Tibial nerve (tissue), 4 donors: Measurements from ENCODE around the gene NUDT17. TPM values are rescaled to one million over a fixed set of nuclear protein-coding genes. Genes with fewer than 3 reads are reported as not detected.

Source experiments
- DNase-seq, 2 donors: peaks; one replicate each; pipeline ENCODE4 v3.0.0-alpha.2; 2019; ENCODE audit warnings: low spot score in 2 of 2
- H3K27ac ChIP-seq, 4 donors: fragments of 200-600 bp; sonication (generic) in 3 of 4; one replicate each; pipeline ENCODE4 v1.5.1; 2017 to 2019; ENCODE audit warnings: mild to moderate bottlenecking in 1 of 4
- H3K27me3 ChIP-seq, 2 donors: fragments of 200-600 bp; sonication (generic) in 1 of 2; one replicate each; pipeline versions ENCODE4 v1.5.1 to v1.6.0; 2017 to 2019
- H3K36me3 ChIP-seq, 3 donors: fragments of 200-600 bp; sonication (generic); one replicate each; pipeline ENCODE4 v1.5.1; 2018 to 2019
- H3K4me1 ChIP-seq, 4 donors: fragments of 200-600 bp; sonication (generic) in 3 of 4; one replicate each; pipeline ENCODE4 v1.5.1; 2017 to 2019
- H3K4me3 ChIP-seq, 4 donors: fragments of 200-600 bp; sonication (generic) in 3 of 4; one replicate each; pipeline ENCODE4 v1.5.1; 2017 to 2019; ENCODE audit warnings: mild to moderate bottlenecking in 1 of 4, moderate library complexity in 1 of 4
- H3K9me3 ChIP-seq, 4 donors: fragments of 200-600 bp; sonication (generic) in 3 of 4; one replicate each; pipeline ENCODE4 v1.5.1; 2017 to 2019
- EP300 ChIP-seq, 2 donors: sonication (generic); formaldehyde crosslinking; IDR thresholded peaks; one replicate each; pipeline ENCODE4 v1.6.1; 2017; ENCODE audit warnings: antibody characterized with exemption in 2 of 2, mild to moderate bottlenecking in 1 of 2
- POLR2A ChIP-seq, 2 donors: fragments of 450-650 bp; IDR thresholded peaks; one replicate each; pipeline ENCODE4 v1.6.1; 2017; ENCODE audit warnings: antibody characterized with exemption in 2 of 2, mild to moderate bottlenecking in 2 of 2, moderate library complexity in 2 of 2
- WGBS, 2 donors: methylation state at CpG; one replicate each; pipeline ENCODE4 v1.1.5; 2018; 5-methylcytosine and 5-hydroxymethylcytosine counted together
- total RNA-seq, 4 donors: library from RNA; depleted of rRNA; stranded (reverse); fragments of >200 nt; gene quantifications; one replicate each; pipeline ENCODE4 v1.1.0, GENCODE V29; 2016
- TF ChIP-seq, protein P1 (sequence below), 5 experiments: fragments of 200-600 bp in 3 of 5; fragments of 450-650 bp in 2 of 5; sonication (generic) in 3 of 5; IDR thresholded peaks; one replicate each; pipeline ENCODE4 v1.5.1; 2016 to 2019; ENCODE audit warnings: antibody characterized with exemption in 5 of 5, mild to moderate bottlenecking in 3 of 5, moderate library complexity in 2 of 5

Gene NUDT17
- total RNA-seq, 4 donors from 2014 or later = 2.7 to 8.4 (median 4.5) TPM

DNA sequence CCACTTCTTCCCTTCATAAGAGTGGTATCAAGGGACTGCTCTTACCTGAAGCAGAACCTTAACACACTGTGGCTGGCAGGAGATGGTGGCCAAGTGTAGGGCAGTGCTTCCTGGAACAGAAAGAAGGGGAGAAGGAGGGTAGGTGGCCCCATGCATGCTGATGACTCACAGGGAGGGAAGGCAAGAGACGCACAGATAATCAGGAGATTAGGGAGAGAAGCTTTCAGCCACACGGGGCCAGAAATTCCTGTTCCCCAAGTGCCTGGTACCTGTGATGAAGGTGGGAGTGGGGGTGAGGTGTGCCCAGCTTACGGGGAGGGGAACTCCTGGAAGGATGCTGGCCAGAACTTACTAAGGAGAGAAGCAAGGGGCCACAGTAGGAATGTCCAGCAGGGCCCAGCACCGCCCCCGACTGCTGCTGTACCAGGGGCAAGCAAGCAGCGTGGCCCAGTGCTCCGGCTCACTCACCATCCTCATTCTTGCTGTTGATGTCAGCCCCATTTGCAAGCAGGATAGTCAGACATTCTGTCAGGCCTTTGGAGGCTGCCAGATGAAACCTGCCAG lies 32.6 kb downstream of the NUDT17 start:
- Histone ChIP-seq H3K27ac (no peak overlapping the region), H3K27me3 (no peaks in the 10 kb centered on the region), H3K9me3 (no peaks in the 10 kb centered on the region), H3K36me3 (no peaks in the 10 kb centered on the region), H3K4me1 (peaks cover 0 to under 1% (median 0%) of the 10 kb centered on the region in 4 donors), H3K4me3 (no peak overlapping the region)
- TF ChIP-seq, protein P1, sequence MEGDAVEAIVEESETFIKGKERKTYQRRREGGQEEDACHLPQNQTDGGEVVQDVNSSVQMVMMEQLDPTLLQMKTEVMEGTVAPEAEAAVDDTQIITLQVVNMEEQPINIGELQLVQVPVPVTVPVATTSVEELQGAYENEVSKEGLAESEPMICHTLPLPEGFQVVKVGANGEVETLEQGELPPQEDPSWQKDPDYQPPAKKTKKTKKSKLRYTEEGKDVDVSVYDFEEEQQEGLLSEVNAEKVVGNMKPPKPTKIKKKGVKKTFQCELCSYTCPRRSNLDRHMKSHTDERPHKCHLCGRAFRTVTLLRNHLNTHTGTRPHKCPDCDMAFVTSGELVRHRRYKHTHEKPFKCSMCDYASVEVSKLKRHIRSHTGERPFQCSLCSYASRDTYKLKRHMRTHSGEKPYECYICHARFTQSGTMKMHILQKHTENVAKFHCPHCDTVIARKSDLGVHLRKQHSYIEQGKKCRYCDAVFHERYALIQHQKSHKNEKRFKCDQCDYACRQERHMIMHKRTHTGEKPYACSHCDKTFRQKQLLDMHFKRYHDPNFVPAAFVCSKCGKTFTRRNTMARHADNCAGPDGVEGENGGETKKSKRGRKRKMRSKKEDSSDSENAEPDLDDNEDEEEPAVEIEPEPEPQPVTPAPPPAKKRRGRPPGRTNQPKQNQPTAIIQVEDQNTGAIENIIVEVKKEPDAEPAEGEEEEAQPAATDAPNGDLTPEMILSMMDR (IDR thresholded peaks at IDR 0.05) = no peak
- no peak for TF ChIP-seq POLR2A (IDR thresholded peaks at IDR 0.05)
- no peak for TF ChIP-seq EP300 (IDR thresholded peaks at IDR 0.05)
- 84 to 92% methylated on average over 7 of the region's 7 CpGs for WGBS, 2 donors
- DNase-seq = no peak

DNA sequence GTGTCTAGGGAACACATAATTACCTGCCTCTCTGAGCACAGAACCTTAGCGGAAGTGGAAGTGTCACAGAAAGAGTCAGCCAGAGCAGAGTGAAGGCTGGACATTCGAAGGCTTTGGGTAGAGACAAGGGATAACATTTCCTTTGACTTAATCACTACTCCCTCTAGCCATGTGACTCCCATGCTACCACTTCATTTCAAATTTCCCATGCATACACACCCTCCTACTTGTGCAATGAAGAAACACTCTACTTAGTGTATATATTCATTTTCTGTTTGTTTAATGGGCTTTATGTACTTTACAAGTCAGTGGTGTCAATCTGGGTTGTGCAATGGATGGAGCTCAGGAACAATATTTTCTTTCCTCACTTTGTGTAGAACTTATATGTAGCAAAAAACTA lies 33.3 kb downstream of the NUDT17 start:
- Histone ChIP-seq H3K9me3 (no peaks in the 10 kb centered on the region), H3K27ac (no peak overlapping the region), H3K27me3 (no peaks in the 10 kb centered on the region), H3K36me3 (no peaks in the 10 kb centered on the region), H3K4me3 (no peak overlapping the region), H3K4me1 (no peaks in the 10 kb centered on the region)
- no peak for DNase-seq
- TF ChIP-seq, protein P1 (IDR thresholded peaks at IDR 0.05) = no peak
- 77 to 85% methylated on average over 2 of the region's 2 CpGs for WGBS, 2 donors

DNA sequence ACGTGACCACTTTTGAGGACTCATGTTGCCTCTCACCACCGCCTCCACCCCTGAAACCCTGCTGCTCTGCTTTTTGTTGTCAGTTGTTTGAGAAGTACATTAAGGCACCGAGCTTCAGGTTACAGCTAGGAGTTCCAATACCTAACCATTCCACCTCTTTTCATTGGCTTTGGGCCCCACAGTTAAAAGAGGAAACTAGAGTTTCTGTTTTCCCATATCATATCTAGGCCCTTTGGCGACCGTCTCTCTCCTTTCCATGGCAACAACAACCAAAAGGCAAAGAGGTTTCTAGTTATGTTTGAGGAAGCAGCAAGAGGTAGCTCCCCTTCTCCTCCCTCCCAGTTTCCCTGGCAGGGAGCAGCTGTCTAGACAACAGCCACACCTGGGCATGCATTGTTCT lies 34.3 kb downstream of the NUDT17 start:
- DNase-seq = no peak
- H3K36me3 ChIP-seq = no peaks in the 10 kb centered on the region
- H3K27ac ChIP-seq = no peak overlapping the region
- WGBS, 2 donors = 48 to 49% methylated on average over 5 of the region's 5 CpGs
- no peak overlapping the region for H3K4me3 ChIP-seq
- H3K27me3 ChIP-seq = no peaks in the 10 kb centered on the region
- TF ChIP-seq POLR2A (IDR thresholded peaks at IDR 0.05) (no peak), EP300 (IDR thresholded peaks at IDR 0.05) (no peak)
- TF ChIP-seq, protein P1 (IDR thresholded peaks at IDR 0.05) = no peak
- no peaks in the 10 kb centered on the region for H3K9me3 ChIP-seq
- H3K4me1 ChIP-seq = no peaks in the 10 kb centered on the region

DNA sequence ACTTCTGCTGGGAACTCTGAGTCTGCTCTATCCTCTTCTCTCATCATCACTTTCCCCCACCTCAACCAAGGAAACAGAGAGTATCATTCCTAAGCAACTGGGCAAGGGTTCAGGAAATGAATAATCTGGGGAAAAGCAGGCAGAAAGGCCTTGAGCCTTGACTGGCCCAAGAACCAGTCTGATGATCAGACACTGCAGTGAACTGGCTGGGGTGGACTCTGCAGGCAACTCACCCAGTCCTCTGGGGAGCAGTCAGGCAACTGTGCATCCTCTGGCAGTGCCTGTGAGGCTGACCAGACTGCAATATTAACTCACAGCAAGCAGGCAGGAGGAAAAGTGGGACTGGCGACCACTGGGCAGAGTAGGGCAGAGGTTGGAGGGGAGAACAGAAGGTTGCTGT lies 39.2 kb downstream of the NUDT17 start:
- TF ChIP-seq EP300 (IDR thresholded peaks at IDR 0.05) (no peak), POLR2A (IDR thresholded peaks at IDR 0.05) (no peak)
- TF ChIP-seq, protein P1 (IDR thresholded peaks at IDR 0.05) = no peak
- H3K4me1 ChIP-seq = peaks cover 0 to 17% (median 6%) of the 10 kb centered on the region in 4 donors
- no peaks in the 10 kb centered on the region for H3K9me3 ChIP-seq
- no peaks in the 10 kb centered on the region for H3K36me3 ChIP-seq
- H3K4me3 ChIP-seq = no peak overlapping the region
- no peaks in the 10 kb centered on the region for H3K27me3 ChIP-seq
- H3K27ac ChIP-seq = no peak overlapping the region
- DNase-seq = no peak
- WGBS, 2 donors = 88 to 95% methylated on average over 1 of the region's 1 CpG

DNA sequence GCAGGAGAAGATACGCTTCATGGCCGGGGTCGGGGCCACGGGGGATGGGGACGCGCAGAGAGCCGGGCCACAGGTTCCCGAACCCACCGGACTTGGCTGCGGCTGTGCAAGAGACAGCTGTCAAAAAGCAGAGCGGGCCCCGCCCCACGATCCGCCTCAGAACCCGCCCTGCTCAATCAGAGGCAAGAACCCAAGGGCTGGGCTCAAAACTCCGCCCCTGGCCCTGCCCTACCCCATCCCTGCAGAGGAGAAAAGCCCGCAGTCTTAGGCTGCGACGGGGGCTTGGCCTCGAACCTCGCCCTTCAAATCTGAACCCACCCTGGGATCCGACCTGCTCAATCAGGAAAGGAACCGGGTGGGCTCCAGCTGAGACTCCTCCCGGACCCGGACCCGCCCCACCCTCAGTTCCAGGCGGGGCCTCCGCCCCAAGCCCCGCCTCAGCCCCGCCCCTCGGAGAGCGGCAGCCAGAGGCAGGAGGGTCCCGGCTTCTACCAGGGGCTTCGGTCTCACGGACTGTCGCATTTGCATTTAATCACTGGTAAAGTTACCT lies 40.4 kb downstream of the NUDT17 start, which contains the start of gene ANKRD35:
TSS of gene ANKRD35 (minus strand) at position 129 of the 550 bp plus-strand sequence. CDS start at position 21, 108 bp downstream.
- no peaks in the 10 kb centered on the region for H3K36me3 ChIP-seq
- TF ChIP-seq EP300 (IDR thresholded peaks at IDR 0.05) (peak in 1 of 2 donors; percentile 27), POLR2A (IDR thresholded peaks at IDR 0.05) (no peak)
- TF ChIP-seq, protein P1 (IDR thresholded peaks at IDR 0.05) = no peak
- peak within 1 kb of the TSS; percentile 40 to 81 (median 56) for H3K4me3 ChIP-seq
- peak within 1 kb of the TSS in 2 of 4 donors; percentile 0 to 50 for H3K27ac ChIP-seq
- no peaks in the 10 kb centered on the region for H3K27me3 ChIP-seq
- no peaks in the 10 kb centered on the region for H3K9me3 ChIP-seq
- WGBS, 2 donors = 2 to 3% methylated on average over 12 to 18 of the region's 36 CpGs
- peak; percentile 74 to 78 for DNase-seq
- H3K4me1 ChIP-seq = peaks cover 0 to 20% (median 9%) of the 10 kb centered on the region in 4 donors
